HG03095 (cell line): Measurements from ENCODE around the gene CACNA1D.

Experiments used
- ATAC-seq: cut with Tn5 transposase; IDR thresholded peaks from one replicate; pipeline ENCODE4 v1.9.1; 2021; ENCODE audit warnings: moderate library complexity; ENCODE audit not compliant: unreplicated experiment

Gene CACNA1D

DNA sequence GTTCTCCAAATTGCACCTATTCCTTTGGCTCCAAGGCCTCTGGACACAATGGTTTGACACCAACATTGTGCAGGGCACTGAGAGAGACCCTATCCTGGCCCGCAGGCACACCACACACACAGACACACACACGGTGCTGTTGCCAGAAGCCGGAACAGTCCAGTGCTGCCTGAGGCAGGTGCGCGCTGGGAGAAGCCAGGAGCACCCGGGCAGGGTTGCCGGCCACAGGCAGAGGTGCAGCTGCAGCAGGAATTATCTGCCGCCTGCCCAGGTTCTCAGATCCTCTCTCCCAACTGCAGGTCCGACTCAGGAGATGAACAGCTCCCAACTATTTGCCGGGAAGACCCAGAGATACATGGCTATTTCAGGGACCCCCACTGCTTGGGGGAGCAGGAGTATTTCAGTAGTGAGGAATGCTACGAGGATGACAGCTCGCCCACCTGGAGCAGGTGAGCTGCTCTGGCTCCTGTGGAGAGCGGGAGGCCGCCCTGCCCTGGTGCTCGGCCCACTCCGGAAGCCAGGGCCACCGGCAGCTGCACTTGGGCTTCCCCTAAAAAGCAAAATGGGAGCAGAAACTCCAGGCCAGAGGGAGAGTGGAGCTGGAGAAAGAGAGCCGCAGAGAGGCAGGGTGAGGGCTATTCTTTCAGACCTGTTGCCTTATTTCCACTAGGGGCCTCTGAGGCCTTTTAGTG, 308.9 kb downstream of the CACNA1D start:
- no peak for ATAC-seq

- ATAC-seq: no peak
These were observed 309.6 kb downstream of the CACNA1D start for GRCh38 chr3:53803816-53804695.

DNA sequence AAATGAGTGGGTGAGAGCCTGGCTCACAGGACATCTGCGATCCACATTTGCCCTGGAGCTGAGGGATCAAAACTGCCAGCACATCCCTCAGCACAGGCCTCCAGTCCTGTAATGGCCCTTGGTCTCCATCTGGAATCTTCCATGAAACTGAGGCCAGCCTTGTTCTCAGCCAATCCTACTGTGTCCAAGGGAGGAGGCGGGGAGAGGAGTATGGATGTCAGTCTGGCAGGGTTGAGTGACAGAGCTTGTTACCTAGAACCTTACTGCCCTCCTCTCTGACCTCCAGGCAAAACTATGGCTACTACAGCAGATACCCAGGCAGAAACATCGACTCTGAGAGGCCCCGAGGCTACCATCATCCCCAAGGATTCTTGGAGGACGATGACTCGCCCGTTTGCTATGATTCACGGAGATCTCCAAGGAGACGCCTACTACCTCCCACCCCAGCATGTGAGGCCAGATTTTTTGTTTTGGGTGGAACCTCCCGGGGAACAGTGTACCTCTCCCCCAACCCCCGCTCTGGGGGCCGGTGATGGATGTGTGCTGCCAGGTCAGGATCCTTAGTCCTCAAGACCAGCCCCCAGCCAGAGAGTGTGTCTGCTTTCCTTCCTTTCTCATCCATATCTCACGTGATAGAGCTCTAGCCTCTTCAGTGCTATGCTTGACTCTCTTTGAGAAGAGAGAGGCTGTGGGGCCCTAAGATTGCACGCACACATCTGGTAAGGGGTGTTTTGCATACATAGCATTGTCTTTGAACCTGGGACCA, 310.5 kb downstream of the CACNA1D start:
- peak; percentile 72 for ATAC-seq

DNA sequence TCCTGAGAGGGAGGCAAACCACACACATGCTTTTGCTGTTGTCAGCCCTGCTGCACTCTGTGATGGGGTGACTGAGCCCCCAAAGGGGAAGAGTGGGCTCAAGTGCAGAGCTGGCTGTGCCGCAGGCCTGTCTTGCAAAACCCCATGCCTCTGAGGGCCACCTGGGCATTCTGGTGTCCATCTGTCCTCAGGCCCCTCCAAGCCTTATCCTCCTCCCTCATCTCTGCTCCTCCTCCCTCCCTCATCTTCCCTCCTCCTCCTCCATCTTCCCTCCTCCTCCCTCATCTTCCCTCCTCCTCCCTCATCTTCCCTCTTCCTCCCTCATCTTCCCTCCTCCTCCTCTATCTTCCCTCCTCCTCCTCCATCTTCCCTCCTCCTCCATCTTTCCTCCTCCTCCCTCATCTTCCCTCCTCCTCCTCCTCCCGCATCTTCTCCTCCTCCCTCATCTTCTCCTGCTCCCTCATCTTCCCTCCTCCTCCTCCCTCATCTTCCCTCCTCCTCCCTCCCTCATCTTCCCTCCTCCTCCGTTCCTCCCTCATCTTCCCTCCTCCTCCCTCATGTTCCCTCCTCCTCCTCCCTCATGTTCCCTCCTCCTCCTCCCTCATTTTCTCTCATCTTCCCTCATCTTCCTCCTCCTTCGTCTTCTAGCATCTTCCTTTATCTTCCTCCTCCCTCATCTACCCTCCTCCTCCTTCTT, 311.2 kb downstream of the CACNA1D start:
- no peak for ATAC-seq

GRCh38 chr3:53806182-53807116, 312.0 kb downstream of the CACNA1D start:
- ATAC-seq: peak; percentile 46

DNA sequence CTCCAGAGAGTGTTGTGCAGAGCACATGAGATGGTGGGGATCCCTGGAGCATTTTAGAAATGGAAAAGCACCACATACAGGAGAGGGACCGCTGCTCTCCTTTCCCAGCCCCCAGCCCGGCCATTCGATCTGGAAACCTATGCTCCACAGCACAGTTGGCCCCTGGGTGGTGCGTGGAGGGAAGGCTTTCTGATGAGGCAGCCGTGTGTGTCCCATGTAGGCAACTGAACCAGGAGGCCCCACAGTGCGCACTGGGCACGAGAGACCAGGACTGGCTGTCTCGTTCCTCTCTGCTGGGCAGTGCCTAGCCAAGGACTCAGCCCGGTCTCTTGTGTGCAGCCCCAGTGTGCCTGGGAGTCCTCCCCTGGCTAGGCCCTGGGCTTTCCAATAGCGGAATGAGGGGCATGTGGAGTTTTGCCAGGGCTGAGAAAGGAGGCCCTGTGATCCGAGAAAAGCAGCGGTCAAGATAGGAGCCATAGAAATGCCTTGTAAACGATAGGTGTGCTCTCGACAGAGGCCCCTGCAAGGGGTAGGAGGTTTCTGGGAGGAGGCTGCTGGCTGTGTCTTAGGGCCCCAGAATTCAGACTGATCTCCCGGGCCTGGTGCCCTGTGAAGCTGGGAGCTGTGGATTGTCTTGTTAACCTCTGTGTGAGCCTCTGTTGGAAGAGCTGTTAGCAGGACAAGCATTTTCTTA, 312.9 kb downstream of the CACNA1D start:
- ATAC-seq: no peak

GRCh38 chr3:53808496-53808895, 314.1 kb downstream of the CACNA1D start:
- no peak for ATAC-seq

DNA sequence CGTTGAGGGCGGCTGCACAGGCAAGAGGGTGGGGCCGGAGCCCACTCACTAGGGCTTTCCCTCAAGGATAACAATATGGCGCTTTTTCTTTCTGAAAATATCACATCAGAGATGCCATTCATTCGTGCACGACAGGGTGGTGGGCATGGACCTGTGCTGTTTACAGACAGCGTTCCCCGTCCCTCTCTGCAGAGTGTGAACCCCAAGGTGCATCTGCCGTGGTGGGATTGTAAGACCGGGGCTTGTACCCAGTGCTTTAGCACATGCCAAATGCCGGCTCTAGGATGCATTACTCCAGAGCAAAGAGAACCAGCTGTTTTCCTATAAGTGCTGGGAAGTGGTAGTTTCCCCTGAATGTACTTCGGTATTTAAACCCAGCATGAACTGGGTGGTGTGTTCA, 314.9 kb downstream of the CACNA1D start:
- ATAC-seq: no peak

- no peak for ATAC-seq
These were observed 315.5 kb downstream of the CACNA1D start for GRCh38 chr3:53809764-53810400.

- ATAC-seq: no peak
These were observed 316.9 kb downstream of the CACNA1D start for GRCh38 chr3:53811143-53811927.

- ATAC-seq: no peak
These were observed 318.0 kb downstream of the CACNA1D start for GRCh38 chr3:53812434-53812833.

DNA sequence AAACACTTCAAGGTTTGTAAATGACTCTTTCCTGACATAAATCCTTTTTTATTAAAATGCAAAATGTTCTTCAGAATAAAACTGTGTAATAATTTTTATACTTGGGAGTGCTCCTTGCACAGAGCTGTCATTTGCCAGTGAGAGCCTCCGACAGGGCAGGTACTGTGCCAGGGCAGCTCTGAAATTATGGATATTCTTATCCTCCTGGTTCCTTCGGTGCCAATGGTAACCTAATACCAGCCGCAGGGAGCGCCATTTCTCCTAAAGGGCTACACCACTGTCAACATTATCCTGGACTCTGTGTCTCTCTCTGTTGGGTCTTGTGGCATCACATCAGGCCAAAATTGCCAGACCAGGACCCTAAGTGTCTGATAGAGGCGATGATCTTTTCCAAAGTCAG, 318.8 kb downstream of the CACNA1D start:
- ATAC-seq: no peak

GRCh38 chr3:53813876-53814275, 319.5 kb downstream of the CACNA1D start:
- ATAC-seq: no peak

- no peak for ATAC-seq
These were observed 320.7 kb downstream of the CACNA1D start for GRCh38 chr3:53815067-53815466.

GRCh38 chr3:53815651-53816050, 321.2 kb downstream of the CACNA1D start:
- no peak for ATAC-seq

GRCh38 chr3:53816425-53816824, 322.0 kb downstream of the CACNA1D start:
- ATAC-seq: no peak

- no peak for ATAC-seq
These were observed 322.8 kb downstream of the CACNA1D start for GRCh38 chr3:53817211-53817610.

DNA sequence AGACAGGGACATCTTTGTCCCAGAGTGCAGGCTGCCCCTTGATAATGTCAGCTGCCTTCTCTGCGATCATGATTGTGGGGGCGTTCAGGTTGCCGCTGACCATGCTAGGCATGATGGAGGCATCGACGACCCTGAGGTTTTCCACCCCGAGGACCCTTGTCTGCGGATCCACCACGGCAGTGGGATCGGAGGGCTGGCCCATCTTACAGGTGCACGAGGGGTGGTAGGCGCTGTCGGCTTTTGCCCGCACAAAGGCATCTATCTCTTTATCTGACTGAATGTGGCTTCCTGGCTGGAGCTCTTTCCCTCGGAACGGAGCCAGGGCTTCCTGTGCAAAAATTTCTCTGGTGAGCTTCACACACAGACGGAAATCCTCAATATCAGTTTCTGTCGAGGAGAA, 323.4 kb downstream of the CACNA1D start:
- ATAC-seq: no peak
